PC-9 (cell line): ENCODE measurements around the gene TAF4B.

Experiments used
- CTCF ChIP-seq: fragments of 200-600 bp; sonication (generic); conservative IDR thresholded peaks from 2 replicates; pipeline ENCODE4 v1.6.1; 2017; ENCODE audit warnings: mixed run types, antibody characterized with exemption, mild to moderate bottlenecking, moderate library complexity
- EZH2 ChIP-seq: fragments of 200-600 bp; sonication (generic); IDR thresholded peaks from 2 replicates; pipeline ENCODE4 v1.8.0; 2017; ENCODE audit warnings: antibody characterized with exemption, low read depth

GRCh38 chr18:26252411-26252810 is 26.2 kb downstream of the TAF4B start:
- TF ChIP-seq CTCF (no peak), EZH2 (no peak)
